ENCODE results near the gene FLVCR2.

FLVCR2 gene, protein sequence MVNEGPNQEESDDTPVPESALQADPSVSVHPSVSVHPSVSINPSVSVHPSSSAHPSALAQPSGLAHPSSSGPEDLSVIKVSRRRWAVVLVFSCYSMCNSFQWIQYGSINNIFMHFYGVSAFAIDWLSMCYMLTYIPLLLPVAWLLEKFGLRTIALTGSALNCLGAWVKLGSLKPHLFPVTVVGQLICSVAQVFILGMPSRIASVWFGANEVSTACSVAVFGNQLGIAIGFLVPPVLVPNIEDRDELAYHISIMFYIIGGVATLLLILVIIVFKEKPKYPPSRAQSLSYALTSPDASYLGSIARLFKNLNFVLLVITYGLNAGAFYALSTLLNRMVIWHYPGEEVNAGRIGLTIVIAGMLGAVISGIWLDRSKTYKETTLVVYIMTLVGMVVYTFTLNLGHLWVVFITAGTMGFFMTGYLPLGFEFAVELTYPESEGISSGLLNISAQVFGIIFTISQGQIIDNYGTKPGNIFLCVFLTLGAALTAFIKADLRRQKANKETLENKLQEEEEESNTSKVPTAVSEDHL

GRCh38 chr14:75578102-75578785 is at the start of gene FLVCR2:
Gene FLVCR2, plus strand, starts transcription at chr14:75578620. Its CDS starts 353 bp downstream, at chr14:75578973.
- peak within 1 kb of the TSS; percentile 10 for H3K27ac ChIP-seq (ENCODE audit: poor library complexity, severe bottlenecking)
- peak; percentile 80 for DNase-seq (ENCODE audit: low spot score)
- H3K36me3 ChIP-seq (ENCODE audit: low read depth), result no peaks in the 10 kb centered on the region
- no peaks in the 10 kb centered on the region for H3K9me3 ChIP-seq (ENCODE audit: severe bottlenecking)
- TF ChIP-seq CTCF (IDR thresholded peaks at IDR 0.05; ENCODE audit: poor library complexity, severe bottlenecking), result no peak
- peak within 1 kb of the TSS; percentile 33 for H3K4me3 ChIP-seq (ENCODE audit: severe bottlenecking)
- H3K4me1 ChIP-seq (ENCODE audit: insufficient read depth, poor library complexity, severe bottlenecking), result no peaks in the 10 kb centered on the region
- no peaks in the 10 kb centered on the region for H3K27me3 ChIP-seq (ENCODE audit: insufficient read depth, poor library complexity, severe bottlenecking)
- peak; percentile 65 for ATAC-seq (ENCODE audit: low read depth)

- ATAC-seq (ENCODE audit: low read depth) (no peak), DNase-seq (ENCODE audit: low spot score) (no peak)
- no peak for TF ChIP-seq CTCF (IDR thresholded peaks at IDR 0.05; ENCODE audit: poor library complexity, severe bottlenecking)
- peaks cover 19% of the 10 kb centered on the region for H3K4me1 ChIP-seq (ENCODE audit: insufficient read depth, poor library complexity, severe bottlenecking)
- H3K4me3 ChIP-seq (ENCODE audit: severe bottlenecking), result no peak overlapping the region
- no peaks in the 10 kb centered on the region for H3K36me3 ChIP-seq (ENCODE audit: low read depth)
- no peaks in the 10 kb centered on the region for H3K27me3 ChIP-seq (ENCODE audit: insufficient read depth, poor library complexity, severe bottlenecking)
- peak overlapping the region; percentile 60 for H3K27ac ChIP-seq (ENCODE audit: poor library complexity, severe bottlenecking)
- no peaks in the 10 kb centered on the region for H3K9me3 ChIP-seq (ENCODE audit: severe bottlenecking)
Measured at GRCh38 chr14:75531256-75531655, 47.2 kb upstream of the FLVCR2 start.

DNA sequence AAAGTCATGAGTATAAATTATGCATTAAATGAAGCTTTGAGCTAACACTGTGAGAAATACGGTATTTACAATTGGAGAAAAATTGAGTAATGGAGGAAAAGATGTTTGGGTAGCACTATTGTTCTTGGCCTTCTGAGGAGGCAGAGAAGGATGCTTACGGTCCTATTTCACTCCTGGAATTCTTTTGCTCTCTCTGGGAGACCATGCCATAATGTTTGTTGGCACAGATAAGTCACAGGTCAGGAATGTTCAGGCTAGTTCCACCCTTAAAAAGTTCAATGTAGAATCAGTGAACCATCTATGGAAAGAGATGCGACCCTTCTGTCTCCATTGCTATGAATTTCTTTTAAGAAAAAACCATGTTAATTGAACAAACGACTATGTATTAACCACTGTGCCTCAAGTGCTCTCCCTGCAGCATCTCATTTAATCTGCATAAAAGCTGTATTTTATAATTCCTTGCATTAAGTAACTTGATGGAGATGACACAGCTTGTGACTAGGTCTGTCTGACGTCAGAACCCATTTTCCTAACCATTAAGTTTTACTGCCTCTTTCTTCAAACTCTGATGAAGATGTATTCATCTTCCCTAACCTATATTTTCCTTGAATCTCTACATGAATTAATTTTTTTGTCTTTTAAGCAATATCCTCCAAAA is 46.6 kb upstream of the FLVCR2 start:
- Histone ChIP-seq H3K27ac (ENCODE audit: poor library complexity, severe bottlenecking) (peak overlapping the region; percentile 60), H3K4me1 (ENCODE audit: insufficient read depth, poor library complexity, severe bottlenecking) (peaks cover 24% of the 10 kb centered on the region), H3K27me3 (ENCODE audit: insufficient read depth, poor library complexity, severe bottlenecking) (no peaks in the 10 kb centered on the region), H3K4me3 (ENCODE audit: severe bottlenecking) (no peak overlapping the region), H3K36me3 (ENCODE audit: low read depth) (no peaks in the 10 kb centered on the region), H3K9me3 (ENCODE audit: severe bottlenecking) (no peaks in the 10 kb centered on the region)
- ATAC-seq (ENCODE audit: low read depth), result peak; percentile 66
- DNase-seq (ENCODE audit: low spot score), result no peak
- no peak for TF ChIP-seq CTCF (IDR thresholded peaks at IDR 0.05; ENCODE audit: poor library complexity, severe bottlenecking)

DNA sequence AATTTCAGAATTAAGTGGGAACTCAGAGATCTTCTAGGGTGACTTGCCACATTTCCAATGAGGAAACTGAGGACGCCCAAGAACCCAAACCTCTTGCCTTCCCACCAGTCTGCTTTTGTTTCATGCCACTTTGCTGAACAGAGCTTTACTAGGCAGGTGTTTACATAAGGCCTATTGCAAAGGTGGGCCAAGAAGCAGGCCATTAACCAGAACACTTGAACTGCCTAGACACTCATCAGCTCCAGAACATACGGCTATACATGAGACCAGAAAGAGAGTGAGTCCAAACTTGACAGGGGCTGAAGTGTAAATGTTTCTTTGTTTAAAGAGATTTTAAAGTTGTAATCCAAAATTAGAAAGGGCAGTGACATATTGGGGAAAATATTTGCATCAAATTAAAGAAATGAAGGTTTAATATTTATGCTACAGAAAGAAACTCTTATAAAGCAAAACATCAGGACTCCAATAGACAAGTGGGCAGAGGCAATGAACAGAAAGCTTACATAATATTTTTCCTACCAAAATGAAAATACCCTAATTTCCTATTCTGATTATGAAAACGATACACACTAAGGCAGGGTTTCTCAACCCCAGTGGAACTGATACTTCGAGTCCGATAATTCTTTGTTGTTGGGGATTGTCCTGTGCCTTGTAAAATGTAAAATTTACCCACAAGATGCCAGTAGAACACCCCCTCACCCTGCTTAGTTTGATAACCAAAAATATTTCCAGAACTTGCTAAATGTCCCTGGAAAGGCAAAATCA is 44.4 kb upstream of the FLVCR2 start:
- Histone ChIP-seq H3K4me3 (ENCODE audit: severe bottlenecking) (no peak overlapping the region), H3K9me3 (ENCODE audit: severe bottlenecking) (no peaks in the 10 kb centered on the region), H3K36me3 (ENCODE audit: low read depth) (no peaks in the 10 kb centered on the region), H3K27ac (ENCODE audit: poor library complexity, severe bottlenecking) (peak overlapping the region; percentile 90), H3K27me3 (ENCODE audit: insufficient read depth, poor library complexity, severe bottlenecking) (no peaks in the 10 kb centered on the region), H3K4me1 (ENCODE audit: insufficient read depth, poor library complexity, severe bottlenecking) (peaks cover 29% of the 10 kb centered on the region)
- no peak for DNase-seq (ENCODE audit: low spot score)
- no peak for TF ChIP-seq CTCF (IDR thresholded peaks at IDR 0.05; ENCODE audit: poor library complexity, severe bottlenecking)
- no peak for ATAC-seq (ENCODE audit: low read depth)

Data from RWPE2 (cell line).